Lung (tissue), 12 donors: ENCODE data around the gene FARP1. TPM values are rescaled to one million over a fixed set of nuclear protein-coding genes. Genes with fewer than 3 reads are reported as not detected.

Experiments
- ATAC-seq: fragments of 200-7000 bp; cut with Tn5 transposase; one replicate; pipeline ENCODE4 v1.9.1; 2020; ENCODE audit warnings: moderate number of reproducible peaks; ENCODE audit not compliant: insufficient read depth, low FRiP score
- DNase-seq, 3 donors: peaks; one replicate each; pipeline ENCODE4 v3.0.0-alpha.2; 2013 to 2017
- H3K27ac ChIP-seq, 2 donors: one replicate each; pipeline ENCODE4 v1.5.1; 2013; ENCODE audit warnings: mild to moderate bottlenecking in 2 of 2, moderate library complexity in 2 of 2, control low read depth in 1 of 2, inconsistent platforms in 1 of 2, low read depth in 1 of 2, low read length in 1 of 2
- H3K27me3 ChIP-seq, 3 donors: one replicate each; pipeline ENCODE4 v1.5.1; 2013; ENCODE audit warnings: low read length in 2 of 3; ENCODE audit not compliant: control insufficient read depth in 3 of 3, insufficient read depth in 3 of 3
- H3K36me3 ChIP-seq, 4 donors: one replicate each; pipeline ENCODE4 v1.5.1; 2013; ENCODE audit warnings: low read length in 4 of 4, mild to moderate bottlenecking in 1 of 4, moderate library complexity in 1 of 4; ENCODE audit not compliant: control insufficient read depth in 4 of 4, insufficient read depth in 4 of 4
- H3K4me1 ChIP-seq, 5 donors: one replicate each; pipeline ENCODE4 v1.5.1; 2013; ENCODE audit warnings: low read length in 5 of 5, mild to moderate bottlenecking in 2 of 5, moderate library complexity in 1 of 5; ENCODE audit not compliant: control insufficient read depth in 5 of 5, insufficient read depth in 5 of 5
- H3K4me3 ChIP-seq: one replicate; pipeline ENCODE4 v1.5.1; 2013; ENCODE audit warnings: mild to moderate bottlenecking, control low read depth, moderate library complexity
- H3K9ac ChIP-seq, 2 donors: one replicate each; pipeline ENCODE4 v1.5.1; 2013; ENCODE audit warnings: low read length in 2 of 2, control low read depth in 1 of 2; ENCODE audit not compliant: insufficient read depth in 1 of 2
- H3K9me3 ChIP-seq, 4 donors: one replicate each; pipeline ENCODE4 v1.5.1; 2013; ENCODE audit warnings: low read length in 3 of 4, mild to moderate bottlenecking in 1 of 4, moderate library complexity in 1 of 4; ENCODE audit not compliant: control insufficient read depth in 4 of 4, insufficient read depth in 3 of 4
- WGBS, 2 donors: extraction: QIAGEN DNeasy Blood & Tissue Kit; methylation state at CpG; one replicate each; pipeline ENCODE4 v1.1.7; 2013; 5-methylcytosine and 5-hydroxymethylcytosine counted together
- polyA plus RNA-seq, 2 donors: library from polyadenylated mRNA; stranded (reverse); fragments of 200-250 nt; gene quantifications; one replicate each; pipeline ENCODE4 v1.2.1, GENCODE V29; 2013
- total RNA-seq, 2 donors: library from RNA; depleted of rRNA in 1 of 2; stranded (reverse); fragments of >200 nt in 1 of 2; gene quantifications; one replicate each; pipeline ENCODE4 v1.2.1, GENCODE V29; 2014 to 2021
- TF ChIP-seq, protein P1 (sequence below): IDR thresholded peaks from 2 replicates; pipeline ENCODE4 v1.5.1; 2012; ENCODE audit warnings: mild to moderate bottlenecking; ENCODE audit errors: control extremely low read depth, extremely low read depth
- donor health status: control.
- donor health status: control.
- donor health status: Bipolar disorder and iron deficiency.
- donor health status: healthy.
- donor health status: DM: yes; HTN: yes; CAD: no.

FARP1 gene
- total and polyA plus RNA-seq, 4 donors, result 20.8 to 102 (median 54.4) TPM

DNA sequence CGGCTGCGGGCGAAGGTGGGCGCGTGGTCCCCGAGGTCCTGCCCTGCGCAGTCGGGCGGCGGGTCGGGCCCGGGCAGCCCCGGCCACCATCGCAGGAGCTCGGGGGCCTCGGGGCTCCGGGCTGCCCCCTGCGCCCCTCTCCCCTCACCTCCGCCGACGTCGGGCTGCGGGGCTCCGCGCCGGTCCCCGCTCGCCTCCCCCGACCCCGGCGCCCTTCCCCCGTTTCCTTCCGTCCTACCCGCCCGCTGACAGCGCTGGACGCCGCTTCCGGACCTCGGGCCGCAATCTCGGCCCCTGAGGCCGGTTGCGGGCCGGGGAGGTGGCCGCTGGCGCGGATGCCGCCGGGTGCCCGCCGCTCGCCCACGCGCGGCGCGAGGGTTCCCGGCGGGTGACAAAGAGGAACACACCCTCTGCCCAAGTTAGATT lies 720 bp downstream of the FARP1 start:
- ATAC-seq, result no peak
- Histone ChIP-seq H3K9me3 (no peaks in the 10 kb centered on the region), H3K27me3 (no peaks in the 10 kb centered on the region)

DNA sequence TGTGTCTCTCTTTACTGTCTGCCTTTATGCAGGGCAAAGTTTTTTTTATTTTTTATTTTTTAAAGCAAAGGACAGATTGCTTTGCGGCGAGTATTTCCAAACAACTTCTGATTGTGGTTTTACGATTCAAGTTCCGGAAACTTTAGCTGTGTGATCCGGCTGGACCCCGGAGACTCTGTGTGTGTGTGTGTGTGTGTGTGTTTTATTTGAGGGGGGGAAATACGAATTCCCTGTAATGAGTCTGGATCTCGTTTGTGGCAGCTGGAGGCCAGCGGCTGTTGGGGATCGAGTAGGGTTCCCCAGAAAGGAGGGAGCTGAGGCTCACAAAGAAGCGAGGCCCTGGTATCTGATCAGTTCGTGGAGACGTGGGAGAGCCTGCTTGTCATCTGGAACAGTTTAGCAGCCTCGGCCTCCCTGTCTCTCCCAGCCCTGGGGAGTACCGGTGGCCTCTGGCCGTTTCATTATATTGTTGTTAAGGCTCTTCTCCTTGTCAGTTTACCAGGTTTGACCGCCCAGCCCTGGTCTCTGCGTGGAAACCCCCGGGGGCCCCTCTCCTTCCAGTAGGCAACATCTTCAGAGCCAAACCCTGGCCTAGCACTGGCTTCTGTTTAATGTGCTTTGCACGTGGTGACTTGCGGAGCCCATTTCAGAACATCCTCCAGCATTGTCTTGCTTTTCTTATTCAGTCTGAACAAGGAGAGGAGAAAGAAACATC lies 1.3 kb downstream of the FARP1 start:
- ATAC-seq, result no peak
- TF ChIP-seq, protein P1, sequence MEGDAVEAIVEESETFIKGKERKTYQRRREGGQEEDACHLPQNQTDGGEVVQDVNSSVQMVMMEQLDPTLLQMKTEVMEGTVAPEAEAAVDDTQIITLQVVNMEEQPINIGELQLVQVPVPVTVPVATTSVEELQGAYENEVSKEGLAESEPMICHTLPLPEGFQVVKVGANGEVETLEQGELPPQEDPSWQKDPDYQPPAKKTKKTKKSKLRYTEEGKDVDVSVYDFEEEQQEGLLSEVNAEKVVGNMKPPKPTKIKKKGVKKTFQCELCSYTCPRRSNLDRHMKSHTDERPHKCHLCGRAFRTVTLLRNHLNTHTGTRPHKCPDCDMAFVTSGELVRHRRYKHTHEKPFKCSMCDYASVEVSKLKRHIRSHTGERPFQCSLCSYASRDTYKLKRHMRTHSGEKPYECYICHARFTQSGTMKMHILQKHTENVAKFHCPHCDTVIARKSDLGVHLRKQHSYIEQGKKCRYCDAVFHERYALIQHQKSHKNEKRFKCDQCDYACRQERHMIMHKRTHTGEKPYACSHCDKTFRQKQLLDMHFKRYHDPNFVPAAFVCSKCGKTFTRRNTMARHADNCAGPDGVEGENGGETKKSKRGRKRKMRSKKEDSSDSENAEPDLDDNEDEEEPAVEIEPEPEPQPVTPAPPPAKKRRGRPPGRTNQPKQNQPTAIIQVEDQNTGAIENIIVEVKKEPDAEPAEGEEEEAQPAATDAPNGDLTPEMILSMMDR, result no peak
- WGBS, 2 donors, result 7 to 12% methylated on average over 21 of the region's 21 CpGs

More for the DNA sequence above, 720 bp downstream of the FARP1 start:
- H3K4me3 ChIP-seq, result peak overlapping the region; percentile 71
- peak overlapping the region; percentile 41 to 73 for H3K9ac ChIP-seq
- peaks cover 4 to 31% (median 7%) of the 10 kb centered on the region in 5 donors for H3K4me1 ChIP-seq
- TF ChIP-seq, protein P1, result no peak
- DNase-seq, result peak in 2 of 3 donors; percentile 31 to 50
- H3K36me3 ChIP-seq, result peaks cover 0 to 3% (median 0%) of the 10 kb centered on the region in 4 donors
- H3K27ac ChIP-seq, result peak overlapping the region; percentile 81 to 87
- 0 to 1% methylated on average over 21 to 60 of the region's 60 CpGs for WGBS, 2 donors

DNA sequence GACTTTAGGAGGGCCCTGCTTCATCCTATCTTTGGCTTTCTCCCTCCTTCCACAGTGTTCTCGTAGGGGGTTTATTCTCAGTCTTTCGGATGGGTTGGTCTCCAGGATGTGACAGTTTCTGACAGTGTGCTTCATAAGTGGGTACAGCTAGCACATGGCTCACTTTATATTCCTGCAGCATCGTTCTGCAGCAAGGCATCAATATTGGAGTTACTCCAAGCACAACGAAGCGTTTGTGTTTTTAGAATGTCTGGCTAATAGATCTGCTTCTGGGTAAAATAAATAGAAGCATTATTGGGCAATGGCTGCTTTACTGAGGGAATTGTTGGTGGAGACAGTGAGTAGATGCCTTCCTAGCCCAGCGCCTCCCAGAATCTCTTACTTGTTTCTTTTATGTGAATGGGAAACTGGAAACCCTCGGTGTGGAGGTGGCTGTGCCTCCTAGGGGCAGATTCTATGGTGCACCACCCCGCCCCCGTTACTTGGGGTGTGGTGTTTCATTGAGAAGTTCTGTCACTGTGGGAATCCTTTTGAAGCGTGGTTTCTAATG lies 2.0 kb downstream of the FARP1 start:
- peaks cover 0 to 4% (median under 1%) of the 10 kb centered on the region in 4 donors for H3K36me3 ChIP-seq
- H3K27ac ChIP-seq, result peak overlapping the region in 1 of 2 donors; percentile 83
- WGBS, 2 donors, result 44 to 69% methylated on average over 10 of the region's 10 CpGs
- H3K9ac ChIP-seq, result peak overlapping the region in 1 of 2 donors; percentile 73
- no peak for ATAC-seq
- DNase-seq, result peak in 2 of 3 donors; percentile 70 to 74
- no peak overlapping the region for H3K4me3 ChIP-seq
- TF ChIP-seq, protein P1, result no peak
- H3K9me3 ChIP-seq, result no peaks in the 10 kb centered on the region
- H3K27me3 ChIP-seq, result no peaks in the 10 kb centered on the region
- H3K4me1 ChIP-seq, result peaks cover 4 to 31% (median 7%) of the 10 kb centered on the region in 5 donors

More for the DNA sequence above, 1.3 kb downstream of the FARP1 start:
- Histone ChIP-seq H3K9me3 (no peaks in the 10 kb centered on the region), H3K36me3 (peaks cover 0 to 4% (median under 1%) of the 10 kb centered on the region in 4 donors), H3K27me3 (no peaks in the 10 kb centered on the region), H3K4me1 (peaks cover 4 to 31% (median 7%) of the 10 kb centered on the region in 5 donors), H3K27ac (peak overlapping the region; percentile 81 to 87), H3K9ac (peak overlapping the region; percentile 41 to 73), H3K4me3 (peak overlapping the region; percentile 71)
- peak; percentile 31 to 66 (median 56) for DNase-seq
